Activated CD8-positive, alpha-beta T cell treated with anti-CD3 and anti-CD28 coated beads, Interleukin-2, amount 10 ng/mL, durations not matched to agents 7 days and 5 days (primary cell): Measurements from ENCODE around the gene MCM6. TPM values are rescaled to one million over a fixed set of nuclear protein-coding genes. Genes with fewer than 3 reads are reported as not detected.
"Not testable (repeated sequence)": the region's sequence is repeated elsewhere in the genome, so short reads cannot be mapped to it uniquely, and the experiment has no call there.

Experiments used
- ATAC-seq: fragments of 150-1000 bp; cut with Tn5 transposase; one replicate; pipeline ENCODE4 v1.10.0; 2021; ENCODE audit warnings: moderate library complexity
- CTCF ChIA-PET: fragments of 350-600 bp; sonication (Branson Sonifier 250); formaldehyde crosslinking; loops from one replicate; lab custom pipeline; 2021; ENCODE audit warnings: antibody characterized with exemption; lab: Charles Lee
- POLR2A ChIA-PET: fragments of 350-600 bp; sonication (Branson Sonifier 250); formaldehyde crosslinking; loops from one replicate; lab custom pipeline; 2021; ENCODE audit warnings: antibody characterized with exemption; lab: Charles Lee
- DNase-seq: peaks from one replicate; pipeline ENCODE4 v3.0.0-alpha.2; 2020
- H3K27ac Mint-ChIP-seq: one replicate; pipeline ENCODE4 v1.8.0; 2021; ENCODE audit warnings: mild to moderate bottlenecking, mixed read lengths
- H3K27me3 Mint-ChIP-seq: one replicate; pipeline ENCODE4 v1.8.0; 2021; ENCODE audit warnings: low read depth, mixed read lengths
- H3K36me3 Mint-ChIP-seq: one replicate; pipeline ENCODE4 v1.8.0; 2021; ENCODE audit warnings: low read depth, mixed read lengths
- H3K4me1 Mint-ChIP-seq: one replicate; pipeline ENCODE4 v1.8.0; 2021; ENCODE audit warnings: low read depth, mixed read lengths
- H3K4me3 Mint-ChIP-seq: one replicate; pipeline ENCODE4 v1.8.0; 2021; ENCODE audit warnings: mild to moderate bottlenecking, mixed read lengths
- H3K9me3 Mint-ChIP-seq: one replicate; pipeline ENCODE4 v1.8.0; 2022; ENCODE audit warnings: mixed read lengths; ENCODE audit not compliant: insufficient read depth
- total RNA-seq, 2 experiments: library from RNA; stranded (reverse); gene quantifications; one replicate each; pipeline ENCODE4 v1.2.3, GENCODE V29; 2021

The MCM6 gene
- total RNA-seq, 2 experiments from 2014 or later, result 144 to 145 TPM

GRCh38 chr2:135800513-135801460 is 75.5 kb downstream of the MCM6 start:
- DNase-seq (no peak), ATAC-seq (no peak)
- Mint-ChIP-seq H3K4me1 (peaks cover 8% of the 10 kb centered on the region), H3K27me3 (no peaks in the 10 kb centered on the region), H3K36me3 (peaks cover 21% of the 10 kb centered on the region), H3K27ac (no peak overlapping the region), H3K9me3 (peaks cover 8% of the 10 kb centered on the region), H3K4me3 (no peak overlapping the region)
- ChIA-PET POLR2A (no interaction called here), CTCF (interaction anchor here (2.1 to 4.7 kb wide), 3 partner anchors 16 to 19 kb away, joined by 6 to 76 read pairs (median 65); no protein-coding TSS in a partner anchor)

GRCh38 chr2:135799738-135800137 is 76.5 kb downstream of the MCM6 start:
- peaks cover 21% of the 10 kb centered on the region for H3K36me3 Mint-ChIP-seq
- H3K27ac Mint-ChIP-seq, result no peak overlapping the region
- no peak overlapping the region for H3K4me3 Mint-ChIP-seq
- H3K4me1 Mint-ChIP-seq, result peaks cover 12% of the 10 kb centered on the region
- H3K27me3 Mint-ChIP-seq, result no peaks in the 10 kb centered on the region
- DNase-seq (no peak), ATAC-seq (no peak)
- ChIA-PET CTCF (interaction anchor here (2.8 to 4.7 kb wide), 4 partner anchors 9 to 585 kb away, joined by 13 to 76 read pairs (median 56); no protein-coding TSS in a partner anchor), POLR2A (no interaction called here)
- H3K9me3 Mint-ChIP-seq, result peaks cover 8% of the 10 kb centered on the region

GRCh38 chr2:135798762-135799161 is 77.5 kb downstream of the MCM6 start:
- peaks cover 8% of the 10 kb centered on the region for H3K9me3 Mint-ChIP-seq
- H3K36me3 Mint-ChIP-seq, result peaks cover 21% of the 10 kb centered on the region
- H3K27ac Mint-ChIP-seq, result no peak overlapping the region
- ATAC-seq, result no peak
- peaks cover 16% of the 10 kb centered on the region for H3K4me1 Mint-ChIP-seq
- no peak for DNase-seq
- no peaks in the 10 kb centered on the region for H3K27me3 Mint-ChIP-seq
- ChIA-PET CTCF (interaction anchor here (1.4 to 4.7 kb wide), 13 partner anchors 10 to 804 kb away, joined by 3 to 76 read pairs (median 13); no protein-coding TSS in a partner anchor), POLR2A (interaction anchor here (0.6 kb wide), 1 partner anchor 67 kb away, joined by 3 read pairs; no protein-coding TSS in a partner anchor)
- no peak overlapping the region for H3K4me3 Mint-ChIP-seq

GRCh38 chr2:135798275-135798705 is 78.0 kb downstream of the MCM6 start:
- H3K4me3 Mint-ChIP-seq, result no peak overlapping the region
- ChIA-PET POLR2A (no interaction called here), CTCF (interaction anchor here (0.6 to 4.7 kb wide), 31 partner anchors 10 to 809 kb away, joined by 3 to 76 read pairs (median 6); no protein-coding TSS in a partner anchor)
- no peaks in the 10 kb centered on the region for H3K27me3 Mint-ChIP-seq
- no peak overlapping the region for H3K27ac Mint-ChIP-seq
- H3K4me1 Mint-ChIP-seq, result peaks cover 18% of the 10 kb centered on the region
- peak; percentile 16 for DNase-seq
- peaks cover 8% of the 10 kb centered on the region for H3K9me3 Mint-ChIP-seq
- peaks cover 21% of the 10 kb centered on the region for H3K36me3 Mint-ChIP-seq
- ATAC-seq, result no peak

GRCh38 chr2:135797497-135798274 is 78.6 kb downstream of the MCM6 start:
- Mint-ChIP-seq H3K4me1 (peaks cover 23% of the 10 kb centered on the region), H3K9me3 (peaks cover 8% of the 10 kb centered on the region), H3K27ac (no peak overlapping the region), H3K4me3 (no peak overlapping the region), H3K27me3 (no peaks in the 10 kb centered on the region), H3K36me3 (peaks cover 21% of the 10 kb centered on the region)
- ChIA-PET POLR2A (interaction anchor here (0.5 to 0.6 kb wide), 2 partner anchors 225 to 774 kb away, joined by 3 read pairs; no protein-coding TSS in a partner anchor), CTCF (interaction anchor here (0.6 to 4.7 kb wide), 44 partner anchors 11 to 876 kb away, joined by 3 to 76 read pairs (median 5); no protein-coding TSS in a partner anchor)
- ATAC-seq (peak; percentile 87), DNase-seq (peak; percentile 87)

GRCh38 chr2:135796606-135797005 is 79.6 kb downstream of the MCM6 start:
- H3K27ac Mint-ChIP-seq, result no peak overlapping the region
- ATAC-seq (no peak), DNase-seq (no peak)
- peaks cover 34% of the 10 kb centered on the region for H3K4me1 Mint-ChIP-seq
- H3K27me3 Mint-ChIP-seq, result no peaks in the 10 kb centered on the region
- H3K36me3 Mint-ChIP-seq, result peaks cover 14% of the 10 kb centered on the region
- ChIA-PET POLR2A (no interaction called here), CTCF (interaction anchor here (0.7 to 4.7 kb wide), 26 partner anchors 12 to 875 kb away, joined by 3 to 76 read pairs (median 6); no protein-coding TSS in a partner anchor)
- H3K9me3 Mint-ChIP-seq, result peaks cover 8% of the 10 kb centered on the region
- no peak overlapping the region for H3K4me3 Mint-ChIP-seq

GRCh38 chr2:135795641-135796040 is 80.6 kb downstream of the MCM6 start:
- CTCF ChIA-PET, result interaction anchor here (4.7 kb wide), 1 partner anchor 11 kb away, joined by 76 read pairs; no protein-coding TSS in a partner anchor
- H3K4me3 Mint-ChIP-seq, H3K27ac Mint-ChIP-seq, POLR2A ChIA-PET, ATAC-seq, H3K36me3 Mint-ChIP-seq, DNase-seq, H3K27me3 Mint-ChIP-seq, H3K9me3 Mint-ChIP-seq: not testable (repeated sequence)
- H3K4me1 Mint-ChIP-seq, result peaks cover 36% of the 10 kb centered on the region

GRCh38 chr2:135792401-135793150 is 83.7 kb downstream of the MCM6 start:
- DNase-seq (no peak), ATAC-seq (no peak)
- H3K4me3 Mint-ChIP-seq, result no peak overlapping the region
- peaks cover 36% of the 10 kb centered on the region for H3K4me1 Mint-ChIP-seq
- CTCF ChIA-PET, result interaction anchor here (0.9 to 1.7 kb wide), 7 partner anchors 10 to 804 kb away, joined by 3 to 5 read pairs (median 3); no protein-coding TSS in a partner anchor
- peak overlapping the region; percentile 11 for H3K27ac Mint-ChIP-seq
- H3K9me3 Mint-ChIP-seq, result no peaks in the 10 kb centered on the region
- H3K36me3 Mint-ChIP-seq, result peaks cover 5% of the 10 kb centered on the region
- POLR2A ChIA-PET, result interaction anchor here (1.4 kb wide), 1 partner anchor 49 kb away, joined by 6 read pairs; no protein-coding TSS in a partner anchor
- no peaks in the 10 kb centered on the region for H3K27me3 Mint-ChIP-seq

GRCh38 chr2:135791418-135792190 is 84.6 kb downstream of the MCM6 start:
- no peak overlapping the region for H3K27ac Mint-ChIP-seq
- H3K9me3 Mint-ChIP-seq, result no peaks in the 10 kb centered on the region
- POLR2A ChIA-PET, result interaction anchor here (1.4 kb wide), 1 partner anchor 48 kb away, joined by 6 read pairs; no protein-coding TSS in a partner anchor
- no peak overlapping the region for H3K4me3 Mint-ChIP-seq
- H3K27me3 Mint-ChIP-seq, result no peaks in the 10 kb centered on the region
- DNase-seq, result no peak
- peaks cover 12% of the 10 kb centered on the region for H3K36me3 Mint-ChIP-seq
- peaks cover 33% of the 10 kb centered on the region for H3K4me1 Mint-ChIP-seq
- ATAC-seq, result no peak
- CTCF ChIA-PET, result interaction anchor here (0.9 to 1.7 kb wide), 6 partner anchors 11 to 788 kb away, joined by 3 to 4 read pairs (median 3); no protein-coding TSS in a partner anchor

- Mint-ChIP-seq H3K4me1 (peaks cover 29% of the 10 kb centered on the region), H3K9me3 (no peaks in the 10 kb centered on the region), H3K36me3 (peaks cover 18% of the 10 kb centered on the region), H3K4me3 (no peak overlapping the region), H3K27me3 (no peaks in the 10 kb centered on the region), H3K27ac (no peak overlapping the region)
- CTCF ChIA-PET, result interaction anchor here (0.9 kb wide), 1 partner anchor 18 kb away, joined by 3 read pairs; no protein-coding TSS in a partner anchor
- no peak for DNase-seq
- no peak for ATAC-seq
- POLR2A ChIA-PET, result no interaction called here
Measured at GRCh38 chr2:135790423-135790822, 85.8 kb downstream of the MCM6 start.
